NCI-H1436 (cell line): ENCODE data around the gene DROSHA.
"Not testable (repeated sequence)": the region's sequence is repeated elsewhere in the genome, so short reads cannot be mapped to it uniquely, and the experiment has no call there.

Experiments
- DNase-seq: peaks from one replicate; lab custom pipeline; 2025; lab: John Stamatoyannopoulos, UW

Gene DROSHA

DNA sequence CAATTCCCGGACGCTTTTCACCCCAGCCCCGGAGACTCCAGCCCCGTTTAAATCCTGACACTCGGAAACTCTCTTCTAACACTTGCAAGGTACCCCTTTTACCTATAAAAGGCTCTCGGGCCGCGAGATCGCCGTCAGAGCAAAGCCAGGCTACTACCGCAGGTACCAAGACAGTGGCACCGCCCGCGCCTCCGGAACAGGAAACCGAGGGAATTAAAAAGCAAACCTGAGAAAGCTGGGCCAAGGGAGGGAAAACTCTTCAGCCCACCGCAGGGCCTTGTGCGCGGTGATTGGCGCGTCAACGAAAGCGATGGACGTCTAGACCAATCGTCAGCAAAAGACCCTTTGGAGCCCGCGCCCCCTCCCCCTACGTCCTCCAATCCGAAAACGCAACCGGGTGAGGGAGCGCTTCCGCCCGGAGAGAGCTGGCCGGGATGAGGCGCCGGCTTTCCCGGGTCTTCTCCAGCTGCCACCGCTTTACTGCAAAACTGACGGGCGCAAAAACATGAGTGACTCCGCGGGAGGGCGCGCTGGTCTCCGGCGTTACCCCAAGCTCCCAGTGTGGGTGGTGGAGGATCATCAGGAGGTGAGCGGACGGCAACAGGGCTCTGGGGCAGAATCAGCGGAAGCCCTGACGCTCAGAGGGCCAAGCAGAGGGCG is at the start of gene DROSHA, which contains the start of gene C5orf22:
DROSHA (minus strand) TSS at position 206 of the 660 bp plus-strand sequence. CDS start 3,034 bp downstream, outside the sequence.
C5orf22 (plus strand) TSS at position 414 of the 660 bp plus-strand sequence; CDS start at position 506, 92 bp downstream.
- peak; percentile 95 for DNase-seq

- no peak for DNase-seq
Observed at GRCh38 chr5:31579558-31579957, 47.7 kb upstream of the DROSHA start.

DNA sequence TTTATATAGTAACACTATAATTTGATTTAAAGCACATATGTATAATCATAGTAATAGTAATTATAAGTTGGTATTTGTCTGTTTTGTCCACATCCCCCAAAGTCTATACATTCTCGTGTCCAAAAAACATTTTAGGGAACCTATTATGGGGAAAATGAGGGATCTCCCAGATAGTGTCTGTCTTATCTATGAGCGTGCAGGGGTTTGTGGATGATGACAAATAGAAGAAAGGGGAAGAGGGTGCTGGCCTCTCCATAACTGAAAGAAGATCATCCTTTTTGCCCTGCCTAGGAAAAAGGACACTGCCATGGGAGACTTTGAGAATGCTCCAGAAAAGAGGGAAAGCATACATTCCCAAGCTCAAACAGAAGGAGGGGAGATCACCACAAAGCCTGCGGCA is 45.5 kb upstream of the DROSHA start:
- DNase-seq = no peak

DNA sequence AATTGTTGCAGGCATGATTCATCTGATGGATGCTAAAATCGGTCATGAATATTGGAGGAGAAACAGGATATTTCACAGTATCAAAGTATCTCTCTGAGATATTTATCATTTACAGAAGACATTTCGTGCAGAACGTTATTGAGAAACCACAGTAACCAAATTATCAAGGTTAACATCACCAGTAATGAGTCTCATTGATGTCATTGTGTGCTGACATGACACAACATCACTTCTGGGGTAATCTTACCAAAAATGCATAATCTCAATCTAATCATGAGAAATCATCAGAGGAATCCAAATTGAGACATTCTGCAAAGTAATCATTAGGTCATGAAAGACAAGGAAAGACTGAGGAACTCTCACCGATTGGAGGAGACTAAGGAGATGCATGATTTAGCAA is 42.9 kb upstream of the DROSHA start:
- DNase-seq = no peak

- DNase-seq = no peak
Observed at GRCh38 chr5:31573494-31574142, 41.7 kb upstream of the DROSHA start.

DNA sequence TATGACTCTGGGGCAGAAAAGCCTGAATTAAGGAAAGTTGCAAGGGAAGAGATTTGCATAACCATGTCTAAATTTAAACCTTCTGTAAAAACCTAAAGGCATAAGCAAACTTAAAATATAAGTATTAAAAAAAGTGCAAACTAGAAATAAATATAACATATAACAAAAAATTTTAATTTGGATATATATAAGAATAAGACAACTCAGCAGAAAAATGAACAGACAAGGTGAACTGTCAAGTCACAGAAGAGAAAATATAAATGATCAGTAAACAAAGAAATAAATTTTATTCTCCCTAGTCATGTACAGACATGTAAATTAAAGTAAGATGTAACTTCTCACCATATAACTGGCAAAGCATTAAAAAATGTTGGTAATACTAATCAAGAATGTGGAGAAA is 37.2 kb upstream of the DROSHA start:
- DNase-seq = no peak

GRCh38 chr5:31568302-31568835 is 36.5 kb upstream of the DROSHA start:
- DNase-seq = no peak

GRCh38 chr5:31566362-31566761 is 34.5 kb upstream of the DROSHA start:
- DNase-seq = not testable (repeated sequence)

DNA sequence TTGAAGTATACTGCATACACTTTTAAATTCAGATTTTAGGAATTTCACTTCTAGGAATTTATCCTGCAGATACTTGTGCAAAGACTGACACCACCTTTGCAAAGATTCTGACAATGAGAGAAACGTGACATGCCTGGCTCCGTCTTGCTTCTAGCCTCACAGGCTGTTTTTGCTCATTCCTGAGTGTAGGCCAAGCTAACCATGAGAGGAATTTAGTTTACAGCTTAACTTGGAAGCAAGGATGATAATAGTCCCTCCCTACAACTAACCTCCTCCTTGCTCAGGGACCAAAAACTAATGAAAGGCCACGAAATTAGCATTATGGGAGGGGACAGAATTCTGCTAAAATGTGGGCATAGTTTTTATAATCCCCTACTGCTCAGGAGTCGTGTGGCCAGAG is 31.3 kb upstream of the DROSHA start:
- no peak for DNase-seq

DNA sequence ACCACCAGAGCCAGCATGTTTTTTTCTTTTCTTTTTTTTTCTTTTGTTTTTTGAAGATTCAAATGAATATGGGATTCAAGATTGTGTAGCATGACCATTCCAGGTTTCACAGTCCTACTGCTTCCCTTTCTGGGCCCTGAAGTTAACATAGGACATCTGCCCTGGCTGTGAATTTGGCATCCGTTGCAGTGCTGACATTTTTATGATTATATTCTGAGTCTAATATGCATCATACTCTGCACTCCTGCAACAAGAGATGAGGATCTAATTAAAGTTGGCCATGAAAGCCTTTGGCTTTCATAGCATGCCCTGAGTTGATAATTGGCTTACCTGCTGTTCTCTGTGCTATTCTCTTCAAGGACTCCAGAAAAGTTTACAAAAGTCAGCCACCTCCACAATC is 30.1 kb upstream of the DROSHA start:
- DNase-seq = no peak

DNA sequence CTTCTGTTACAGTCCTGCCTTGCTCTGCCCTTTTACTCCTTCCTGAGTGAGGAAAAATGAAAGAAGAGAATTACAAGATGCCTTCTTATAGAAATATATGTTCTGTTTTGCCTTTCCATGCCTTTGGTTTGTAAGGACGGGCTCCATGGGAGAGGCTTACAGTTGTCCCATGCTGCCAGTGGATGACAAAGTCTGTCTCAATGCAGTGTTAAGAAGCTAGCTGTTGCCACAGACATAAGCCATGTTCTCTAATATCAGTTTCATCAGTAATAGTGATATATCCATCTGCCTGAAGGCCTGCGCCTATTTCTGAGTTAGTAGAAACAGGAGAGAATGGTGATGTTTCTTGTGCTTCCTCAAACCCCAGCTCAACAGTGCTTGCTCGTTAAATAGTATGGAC is 28.0 kb upstream of the DROSHA start:
- DNase-seq = no peak

- DNase-seq = no peak
Observed at GRCh38 chr5:31556461-31556860, 24.6 kb upstream of the DROSHA start.

DNA sequence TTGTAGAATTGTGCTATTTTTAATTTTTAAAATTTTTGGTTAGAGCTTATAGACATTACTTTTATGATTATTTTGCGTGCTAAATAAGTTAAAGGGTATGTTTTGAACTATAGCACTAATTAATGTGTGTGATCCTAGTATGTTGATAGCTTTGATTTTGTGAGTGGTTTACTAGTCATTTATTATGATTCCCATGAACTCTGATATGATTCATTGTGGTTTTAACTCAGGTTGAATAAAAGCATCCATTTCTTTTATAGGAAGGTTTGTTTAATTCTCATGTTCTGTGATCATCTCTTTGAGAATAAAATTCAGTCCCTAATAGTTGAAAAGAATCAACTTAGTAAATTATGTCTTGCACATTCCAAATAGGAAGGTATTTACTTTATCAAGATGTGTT is 22.7 kb upstream of the DROSHA start:
- DNase-seq = no peak

- DNase-seq = no peak
Observed at GRCh38 chr5:31553863-31554262, 22.0 kb upstream of the DROSHA start.

DNA sequence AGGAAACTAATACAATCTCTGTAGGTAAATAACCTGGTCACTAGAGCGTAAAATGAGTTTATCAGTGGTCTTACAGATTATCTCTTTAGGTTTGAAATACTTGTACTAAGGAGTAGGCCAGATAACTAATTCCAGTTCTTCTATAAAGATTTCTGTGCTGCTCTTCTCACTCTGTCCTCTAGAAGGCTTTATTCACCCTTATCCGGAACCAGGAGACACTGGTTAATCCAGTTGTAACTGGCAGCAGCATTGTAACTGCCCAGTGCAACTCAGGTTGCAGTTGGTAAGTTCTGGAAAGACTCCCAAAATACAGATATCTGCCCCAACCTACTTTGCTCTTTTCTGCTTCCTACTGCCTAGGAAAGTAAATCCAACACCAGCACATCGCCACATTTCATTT is 20.0 kb upstream of the DROSHA start:
- DNase-seq = no peak

- not testable (repeated sequence) for DNase-seq
Observed at GRCh38 chr5:31549114-31549513, 17.2 kb upstream of the DROSHA start.

GRCh38 chr5:31537851-31538250 is 6.0 kb upstream of the DROSHA start:
- DNase-seq = no peak

GRCh38 chr5:31537349-31537748 is 5.5 kb upstream of the DROSHA start:
- DNase-seq = no peak

GRCh38 chr5:31536873-31537272 is 5.0 kb upstream of the DROSHA start:
- no peak for DNase-seq

GRCh38 chr5:31534527-31535046 is 2.7 kb upstream of the DROSHA start:
- DNase-seq = no peak

DNA sequence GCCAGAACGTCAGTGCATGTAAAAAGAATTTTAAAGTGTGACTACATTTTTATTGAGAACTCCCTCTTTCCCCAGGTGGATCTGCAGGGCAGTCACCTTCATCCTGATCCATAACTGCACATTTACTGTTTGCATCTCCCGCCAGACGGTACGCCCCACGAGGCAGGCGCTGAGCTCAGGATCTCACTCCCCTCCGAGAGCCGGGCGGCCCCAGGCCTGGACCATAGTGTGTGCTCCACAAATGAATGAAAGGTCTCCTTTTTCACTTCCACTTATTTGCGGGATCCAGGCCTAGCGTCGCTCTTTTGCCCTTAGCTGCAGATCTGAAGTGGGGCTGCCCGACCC is 378 bp downstream of the DROSHA start:
- DNase-seq = no peak

- no peak for DNase-seq
Observed at GRCh38 chr5:31530541-31531265, 1.2 kb downstream of the DROSHA start.

GRCh38 chr5:31523041-31523440 is 8.9 kb downstream of the DROSHA start:
- DNase-seq = no peak
